Measurements from ENCODE around the gene KLHL30. TPM values are rescaled to one million over a fixed set of nuclear protein-coding genes. Genes with fewer than 3 reads are reported as not detected.

Gene KLHL30
- total RNA-seq, 1 experiment from 2014 or later = not detected

- Histone ChIP-seq H4K20me1 (ENCODE audit: control insufficient read depth, insufficient read depth, insufficient read length) (no peaks in the 10 kb centered on the region), H3K23ac (ENCODE audit: insufficient read length, low read depth, low read length) (no peak overlapping the region), H2AFZ (ENCODE audit: low read length) (no peak overlapping the region), H3K9ac (ENCODE audit: extremely low read depth, insufficient read length, low read length) (no peak overlapping the region), H3K27ac (ENCODE audit: insufficient read length, low read depth, low read length) (no peak overlapping the region), H3K79me2 (ENCODE audit: insufficient read depth, low read length) (no peaks in the 10 kb centered on the region), H2BK120ac (ENCODE audit: low read depth, low read length, poor library complexity, severe bottlenecking) (no peak overlapping the region), H2BK20ac (ENCODE audit: low read depth, low read length, poor library complexity, severe bottlenecking) (no peak overlapping the region), H4K5ac (ENCODE audit: insufficient read length, low read depth, low read length) (no peak overlapping the region), H3K9me3 (ENCODE audit: control insufficient read depth, low read depth, low read length) (no peaks in the 10 kb centered on the region), H4K8ac (replicated peaks; ENCODE audit: insufficient read length, low read depth, low read length) (no peak overlapping the region), H2BK15ac (ENCODE audit: low read depth, low read length) (no peak overlapping the region), H3K79me1 (ENCODE audit: insufficient read depth, low read depth, low read length, poor library complexity, severe bottlenecking) (no peaks in the 10 kb centered on the region), H3K23me2 (ENCODE audit: insufficient read length, low read depth, low read length, poor library complexity, severe bottlenecking) (peaks cover 10% of the 10 kb centered on the region), H3T11ph (ENCODE audit: low read length) (no peak overlapping the region), H3K14ac (ENCODE audit: insufficient read depth, low read length) (no peak overlapping the region), H3K56ac (ENCODE audit: insufficient read length, low read depth, low read length) (no peak overlapping the region), H3K4ac (ENCODE audit: low read depth, low read length) (no peak overlapping the region), H2AK5ac (ENCODE audit: insufficient read length, low read length) (no peak overlapping the region), H4K91ac (ENCODE audit: insufficient read length, low read depth, low read length) (no peak overlapping the region), H3K18ac (ENCODE audit: insufficient read length, low read depth, low read length) (no peak overlapping the region), H3K27me3 (ENCODE audit: insufficient read depth, low read length) (no peaks in the 10 kb centered on the region), H3K4me1 (ENCODE audit: insufficient read depth, low read length) (no peaks in the 10 kb centered on the region), H3K4me2 (ENCODE audit: insufficient read depth, insufficient read length, low read length) (no peak overlapping the region), H2BK12ac (ENCODE audit: insufficient read length, low read depth, low read length) (no peak overlapping the region), H2BK5ac (ENCODE audit: insufficient read length, low read length) (no peak overlapping the region)
- TF ChIP-seq, protein P1, sequence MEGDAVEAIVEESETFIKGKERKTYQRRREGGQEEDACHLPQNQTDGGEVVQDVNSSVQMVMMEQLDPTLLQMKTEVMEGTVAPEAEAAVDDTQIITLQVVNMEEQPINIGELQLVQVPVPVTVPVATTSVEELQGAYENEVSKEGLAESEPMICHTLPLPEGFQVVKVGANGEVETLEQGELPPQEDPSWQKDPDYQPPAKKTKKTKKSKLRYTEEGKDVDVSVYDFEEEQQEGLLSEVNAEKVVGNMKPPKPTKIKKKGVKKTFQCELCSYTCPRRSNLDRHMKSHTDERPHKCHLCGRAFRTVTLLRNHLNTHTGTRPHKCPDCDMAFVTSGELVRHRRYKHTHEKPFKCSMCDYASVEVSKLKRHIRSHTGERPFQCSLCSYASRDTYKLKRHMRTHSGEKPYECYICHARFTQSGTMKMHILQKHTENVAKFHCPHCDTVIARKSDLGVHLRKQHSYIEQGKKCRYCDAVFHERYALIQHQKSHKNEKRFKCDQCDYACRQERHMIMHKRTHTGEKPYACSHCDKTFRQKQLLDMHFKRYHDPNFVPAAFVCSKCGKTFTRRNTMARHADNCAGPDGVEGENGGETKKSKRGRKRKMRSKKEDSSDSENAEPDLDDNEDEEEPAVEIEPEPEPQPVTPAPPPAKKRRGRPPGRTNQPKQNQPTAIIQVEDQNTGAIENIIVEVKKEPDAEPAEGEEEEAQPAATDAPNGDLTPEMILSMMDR (conservative IDR thresholded peaks at IDR 0.05) = no peak
- no CpG with 5 or more reads among the region's 10 CpGs for WGBS (ENCODE audit: extremely low coverage, insufficient read length, low lambda C conversion rate)
- Mint-ChIP-seq H3K4me1 (peaks cover 10 to 14% of the 10 kb centered on the region in 2 experiments), H3K4me3 (no peak overlapping the region), H3K27me3 (ENCODE audit: low read depth) (peaks cover 8% of the 10 kb centered on the region), H3K9me3 (no peaks in the 10 kb centered on the region), H3K27ac (no peak overlapping the region), H3K36me3 (ENCODE audit: insufficient read depth in 1 of 3, low read depth in 3 of 3) (no peaks in the 10 kb centered on the region; a peak in 2 of 7 replicates)
- DNase-seq = no peak
Measured at GRCh38 chr2:238154570-238154969, 16.1 kb downstream of the KLHL30 start.
